ENCODE data around the gene NCAPH2. TPM values are rescaled to one million over a fixed set of nuclear protein-coding genes. Genes with fewer than 3 reads are reported as not detected.
A peak's percentile ranks its signal among the peaks of the same experiment; 100 is the strongest.

Gene NCAPH2
- total and polyA plus RNA-seq, 9 of the 15 experiments (the other 6 are each of a cell fraction or from before 2014, with no cell fraction given) = 3.6 to 88.6 (median 32.4) TPM

GRCh38 chr22:50548921-50549790, 41.1 kb downstream of the NCAPH2 start:
- Histone ChIP-seq H3K79me2 (ENCODE audit: control insufficient read depth, insufficient read depth, low read length) (no peaks in the 10 kb centered on the region), H3K9me3 (replicated peaks; ENCODE audit: control insufficient read depth, insufficient read depth, low read depth, low read length) (no peaks in the 10 kb centered on the region), H2AFZ (ENCODE audit: low read depth, low read length) (no peak overlapping the region), H3K9me1 (ENCODE audit: control insufficient read depth, insufficient read depth, low read length) (no peaks in the 10 kb centered on the region), H3K27me3 (ENCODE audit: control insufficient read depth in 2 of 2, insufficient read depth in 2 of 2, low read length in 2 of 2) (peaks cover 0 to 11% of the 10 kb centered on the region in 2 experiments; a peak in 1 of 5 replicates), H3K36me3 (ENCODE audit: control insufficient read depth, insufficient read depth, low read length) (no peaks in the 10 kb centered on the region), H3K9ac (ENCODE audit: insufficient read depth in 1 of 2, low read depth in 2 of 2, low read length in 2 of 2) (no peak overlapping the region), H3K4me1 (replicated peaks in 1 of 2; ENCODE audit: control insufficient read depth in 2 of 2, insufficient read depth in 2 of 2, low read length in 2 of 2) (peaks cover 0 to 38% of the 10 kb centered on the region in 2 experiments; a peak in 3 of 5 replicates), H3K27ac (ENCODE audit: extremely low read depth, low read depth, low read length) (no peak overlapping the region), H3K4me3 (no peak overlapping the region), H4K20me1 (replicated peaks; ENCODE audit: control insufficient read depth, insufficient read depth, low read length) (no peaks in the 10 kb centered on the region), H3K4me2 (ENCODE audit: insufficient read depth, low read length) (no peak overlapping the region)
- BruUV-seq (replicated peaks) = no TSS peak
- 81% methylated on average over 28 of the region's 68 CpGs for WGBS (ENCODE audit: insufficient coverage, low coverage, missing lambda C conversion rate)
- POLR2A ChIA-PET = interaction anchor here (1.5 kb wide), 1 partner anchor 14 kb away, joined by 5 read pairs; the partner anchor contains the start of gene SYCE3
- intact Hi-C loops (cut with micrococcal nuclease) (no loop called here), in situ Hi-C loops (cut with MboI) (no loop called here)
- peak; percentile 36; the same call in 1 of the 2 replicates for TF ChIP-seq RBFOX2 (IDR thresholded peaks at IDR 0.05; ENCODE audit: low read depth, low read length)
- TF ChIP-seq, protein P1, sequence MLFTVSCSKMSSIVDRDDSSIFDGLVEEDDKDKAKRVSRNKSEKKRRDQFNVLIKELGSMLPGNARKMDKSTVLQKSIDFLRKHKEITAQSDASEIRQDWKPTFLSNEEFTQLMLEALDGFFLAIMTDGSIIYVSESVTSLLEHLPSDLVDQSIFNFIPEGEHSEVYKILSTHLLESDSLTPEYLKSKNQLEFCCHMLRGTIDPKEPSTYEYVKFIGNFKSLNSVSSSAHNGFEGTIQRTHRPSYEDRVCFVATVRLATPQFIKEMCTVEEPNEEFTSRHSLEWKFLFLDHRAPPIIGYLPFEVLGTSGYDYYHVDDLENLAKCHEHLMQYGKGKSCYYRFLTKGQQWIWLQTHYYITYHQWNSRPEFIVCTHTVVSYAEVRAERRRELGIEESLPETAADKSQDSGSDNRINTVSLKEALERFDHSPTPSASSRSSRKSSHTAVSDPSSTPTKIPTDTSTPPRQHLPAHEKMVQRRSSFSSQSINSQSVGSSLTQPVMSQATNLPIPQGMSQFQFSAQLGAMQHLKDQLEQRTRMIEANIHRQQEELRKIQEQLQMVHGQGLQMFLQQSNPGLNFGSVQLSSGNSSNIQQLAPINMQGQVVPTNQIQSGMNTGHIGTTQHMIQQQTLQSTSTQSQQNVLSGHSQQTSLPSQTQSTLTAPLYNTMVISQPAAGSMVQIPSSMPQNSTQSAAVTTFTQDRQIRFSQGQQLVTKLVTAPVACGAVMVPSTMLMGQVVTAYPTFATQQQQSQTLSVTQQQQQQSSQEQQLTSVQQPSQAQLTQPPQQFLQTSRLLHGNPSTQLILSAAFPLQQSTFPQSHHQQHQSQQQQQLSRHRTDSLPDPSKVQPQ (CRISPR knock-in tag; IDR thresholded peaks at IDR 0.05; ENCODE audit: borderline replicate concordance) = no peak
- no peak for TF ChIP-seq FOXM1 (IDR thresholded peaks at IDR 0.05; ENCODE audit: low read depth)
- TF ChIP-seq FOXM1 (CRISPR knock-in tag; IDR thresholded peaks at IDR 0.05; ENCODE audit: low read depth) = no peak
- DNase-seq (ENCODE audit: extremely low read depth in 1 of 4, low spot score in 3 of 4) (no peak), FAIRE-seq (no peak), ATAC-seq (no peak)
- CTCF ChIA-PET (ENCODE audit: low intra/inter-chr PET ratio) = no interaction called here
